HG02571 (cell line): ENCODE measurements around the gene CHI3L1.

Experiments
- ATAC-seq: cut with Tn5 transposase; IDR thresholded peaks from one replicate; pipeline ENCODE4 v1.9.1; 2021; ENCODE audit warnings: mild to moderate bottlenecking, moderate library complexity; ENCODE audit not compliant: unreplicated experiment

CHI3L1 gene

GRCh38 chr1:203206129-203206687, 19.7 kb upstream of the CHI3L1 start:
- no peak for ATAC-seq

- ATAC-seq: no peak
Measured at GRCh38 chr1:203204756-203205155, 18.3 kb upstream of the CHI3L1 start.

- no peak for ATAC-seq
Measured at GRCh38 chr1:203202431-203203245, 16.1 kb upstream of the CHI3L1 start.

GRCh38 chr1:203201516-203202205, 15.2 kb upstream of the CHI3L1 start:
- no peak for ATAC-seq

GRCh38 chr1:203200916-203201315, 14.4 kb upstream of the CHI3L1 start:
- ATAC-seq: no peak

- ATAC-seq: no peak
Measured at GRCh38 chr1:203199816-203200571, 13.5 kb upstream of the CHI3L1 start.

- ATAC-seq: no peak
Measured at GRCh38 chr1:203199481-203199815, 12.9 kb upstream of the CHI3L1 start.

- no peak for ATAC-seq
Measured at GRCh38 chr1:203199002-203199401, 12.5 kb upstream of the CHI3L1 start.

GRCh38 chr1:203197625-203198024, 11.1 kb upstream of the CHI3L1 start:
- ATAC-seq: no peak

GRCh38 chr1:203196371-203196770, 9.9 kb upstream of the CHI3L1 start:
- no peak for ATAC-seq

- ATAC-seq: no peak
Measured at GRCh38 chr1:203190949-203191348, 4.4 kb upstream of the CHI3L1 start.

- ATAC-seq: no peak
Measured at GRCh38 chr1:203189951-203190352, 3.4 kb upstream of the CHI3L1 start.

GRCh38 chr1:203188686-203189232, 2.3 kb upstream of the CHI3L1 start:
- no peak for ATAC-seq

GRCh38 chr1:203187689-203188264, 1.3 kb upstream of the CHI3L1 start:
- no peak for ATAC-seq

GRCh38 chr1:203187304-203187685, 791 bp upstream of the CHI3L1 start:
- ATAC-seq: no peak

GRCh38 chr1:203186091-203186445, 436 bp downstream of the CHI3L1 start:
- ATAC-seq: no peak

- ATAC-seq: no peak
Measured at GRCh38 chr1:203185585-203185984, 919 bp downstream of the CHI3L1 start.

- no peak for ATAC-seq
Measured at GRCh38 chr1:203185061-203185461, 1.4 kb downstream of the CHI3L1 start.

GRCh38 chr1:203184467-203184866, 2.0 kb downstream of the CHI3L1 start:
- ATAC-seq: no peak

GRCh38 chr1:203183828-203184227, 2.7 kb downstream of the CHI3L1 start:
- no peak for ATAC-seq

- no peak for ATAC-seq
Measured at GRCh38 chr1:203182387-203182953, 4.0 kb downstream of the CHI3L1 start.
